Fibroblast of lung (primary cell): ENCODE data around the gene MNAT1. TPM values are rescaled to one million over a fixed set of nuclear protein-coding genes. Genes with fewer than 3 reads are reported as not detected.
A peak's percentile ranks its signal among the peaks of the same experiment; 100 is the strongest.

ENCODE experiments used
- DNase-seq, 2 donors: peaks; one replicate each; pipeline versions ENCODE4 v3.0.0 to v3.0.0-alpha.2; 2010; ENCODE audit warnings: low read depth in 2 of 2
- H2AFZ ChIP-seq: 2 replicates; pipeline ENCODE4 v1.5.1; 2012; ENCODE audit warnings: low read length, control low read depth, inconsistent platforms
- H3K27ac ChIP-seq: 2 replicates; pipeline ENCODE4 v1.5.1; 2011; ENCODE audit warnings: low read length, control low read depth; ENCODE audit not compliant: insufficient read depth
- H3K27me3 ChIP-seq: 2 replicates; pipeline ENCODE4 v1.5.1; 2011; ENCODE audit warnings: mild to moderate bottlenecking, low read length; ENCODE audit not compliant: control insufficient read depth, insufficient read depth
- H3K36me3 ChIP-seq: 2 replicates; pipeline ENCODE4 v1.5.1; 2011; ENCODE audit warnings: low read length; ENCODE audit not compliant: control insufficient read depth, insufficient read depth
- H3K4me1 ChIP-seq: 2 replicates; pipeline ENCODE4 v1.5.1; 2011; ENCODE audit warnings: low read length; ENCODE audit not compliant: control insufficient read depth, insufficient read depth; ENCODE audit errors: extremely low read depth
- H3K4me2 ChIP-seq: 2 replicates; pipeline ENCODE4 v1.5.1; 2011; ENCODE audit warnings: low read length, control low read depth; ENCODE audit not compliant: insufficient read depth; ENCODE audit errors: extremely low read depth
- H3K4me3 ChIP-seq, 4 experiments: fragments of 200-600 bp in 1 of 4; sonication (generic) in 1 of 4; replicated peaks in 1 of 4; 2 replicates each; pipeline ENCODE4 v1.5.1; 2011 to 2016; ENCODE audit warnings: low read length in 4 of 4, low read depth in 3 of 4, mild to moderate bottlenecking in 3 of 4, control low read depth in 2 of 4, inconsistent platforms in 1 of 4, mixed read lengths in 1 of 4; ENCODE audit not compliant: insufficient read depth in 1 of 4; ENCODE audit errors: control extremely low read depth in 1 of 4
- H3K79me2 ChIP-seq: 2 replicates; pipeline ENCODE4 v1.5.1; 2012; ENCODE audit warnings: mild to moderate bottlenecking, low read length, inconsistent platforms; ENCODE audit not compliant: control insufficient read depth, insufficient read depth
- H3K9ac ChIP-seq: 2 replicates; pipeline ENCODE4 v1.5.1; 2011; ENCODE audit warnings: mild to moderate bottlenecking, low read length, control low read depth; ENCODE audit not compliant: insufficient read depth
- H3K9me3 ChIP-seq: 2 replicates; pipeline ENCODE4 v1.5.1; 2012; ENCODE audit warnings: low read depth, low read length; ENCODE audit not compliant: control insufficient read depth, insufficient read depth
- H4K20me1 ChIP-seq: 2 replicates; pipeline ENCODE4 v1.5.1; 2011; ENCODE audit warnings: low read length; ENCODE audit not compliant: control insufficient read depth, insufficient read depth; ENCODE audit errors: extremely low read depth
- EZH2 ChIP-seq: IDR thresholded peaks from 2 replicates; pipeline ENCODE4 v1.5.1; 2012; ENCODE audit warnings: low read length, control low read depth, mild to moderate bottlenecking; ENCODE audit errors: missing control alignments
- polyA plus RNA-seq, 2 donors: library from polyadenylated mRNA; depleted of rRNA in 1 of 2; stranded (reverse) in 1 of 2; unstranded in 1 of 2; fragments of >200 nt; gene quantifications; 2 replicates each; pipeline ENCODE4 v1.2.1, GENCODE V29; 2011 to 2012; ENCODE audit warnings: missing spikeins in 1 of 2
- total RNA-seq: library from RNA; depleted of rRNA; stranded (reverse); fragments of >200 nt; gene quantifications from 2 replicates; pipeline ENCODE4 v1.2.1, GENCODE V29; 2014
- TF ChIP-seq, protein P1 (sequence below), 2 donors: IDR thresholded peaks in 1 of 2; conservative IDR thresholded peaks in 1 of 2; 1 replicate in 1 of 2; 2 replicates in 1 of 2; pipeline ENCODE4 v1.5.1; 2011 to 2012; ENCODE audit warnings: low read length in 2 of 2, control low read depth in 1 of 2, inconsistent platforms in 1 of 2, low read depth in 1 of 2, mild to moderate bottlenecking in 1 of 2

The MNAT1 gene
- total and polyA plus RNA-seq, 2 donors (not counting 1 experiment from before 2014, with no cell fraction given) = 48.2 to 58.5 TPM

- H3K4me2 ChIP-seq = no peak overlapping the region
- no peak overlapping the region for H3K4me3 ChIP-seq
- no peak overlapping the region for H3K27ac ChIP-seq
- peaks cover 15% of the 10 kb centered on the region for H3K36me3 ChIP-seq
- H3K27me3 ChIP-seq = no peaks in the 10 kb centered on the region
- H3K9ac ChIP-seq = no peak overlapping the region
- H2AFZ ChIP-seq = no peak overlapping the region
- TF ChIP-seq EZH2 = no peak
- TF ChIP-seq, protein P1, sequence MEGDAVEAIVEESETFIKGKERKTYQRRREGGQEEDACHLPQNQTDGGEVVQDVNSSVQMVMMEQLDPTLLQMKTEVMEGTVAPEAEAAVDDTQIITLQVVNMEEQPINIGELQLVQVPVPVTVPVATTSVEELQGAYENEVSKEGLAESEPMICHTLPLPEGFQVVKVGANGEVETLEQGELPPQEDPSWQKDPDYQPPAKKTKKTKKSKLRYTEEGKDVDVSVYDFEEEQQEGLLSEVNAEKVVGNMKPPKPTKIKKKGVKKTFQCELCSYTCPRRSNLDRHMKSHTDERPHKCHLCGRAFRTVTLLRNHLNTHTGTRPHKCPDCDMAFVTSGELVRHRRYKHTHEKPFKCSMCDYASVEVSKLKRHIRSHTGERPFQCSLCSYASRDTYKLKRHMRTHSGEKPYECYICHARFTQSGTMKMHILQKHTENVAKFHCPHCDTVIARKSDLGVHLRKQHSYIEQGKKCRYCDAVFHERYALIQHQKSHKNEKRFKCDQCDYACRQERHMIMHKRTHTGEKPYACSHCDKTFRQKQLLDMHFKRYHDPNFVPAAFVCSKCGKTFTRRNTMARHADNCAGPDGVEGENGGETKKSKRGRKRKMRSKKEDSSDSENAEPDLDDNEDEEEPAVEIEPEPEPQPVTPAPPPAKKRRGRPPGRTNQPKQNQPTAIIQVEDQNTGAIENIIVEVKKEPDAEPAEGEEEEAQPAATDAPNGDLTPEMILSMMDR (conservative IDR thresholded peaks at IDR 0.05 in 1 of 2, IDR thresholded peaks at IDR 0.05 in 1 of 2; ENCODE audit: low read depth in 1 of 2, low read length in 2 of 2) = no peak
- H3K79me2 ChIP-seq = peaks cover 16% of the 10 kb centered on the region
- DNase-seq = no peak
- no peaks in the 10 kb centered on the region for H4K20me1 ChIP-seq
- H3K4me1 ChIP-seq = peaks cover 3% of the 10 kb centered on the region
- no peaks in the 10 kb centered on the region for H3K9me3 ChIP-seq
Measured at GRCh38 chr14:60986500-60986899, 251.9 kb downstream of the MNAT1 start.

GRCh38 chr14:60989599-60989998, 255.0 kb downstream of the MNAT1 start:
- H3K36me3 ChIP-seq = peaks cover 20% of the 10 kb centered on the region

GRCh38 chr14:60998617-60999016, 264.1 kb downstream of the MNAT1 start:
- no peaks in the 10 kb centered on the region for H3K4me1 ChIP-seq
- no peak for DNase-seq
- no peaks in the 10 kb centered on the region for H3K9me3 ChIP-seq
- no peaks in the 10 kb centered on the region for H3K79me2 ChIP-seq
- no peak overlapping the region for H3K4me2 ChIP-seq
- no peak overlapping the region for H3K9ac ChIP-seq
- peaks cover 4% of the 10 kb centered on the region for H3K36me3 ChIP-seq
- no peaks in the 10 kb centered on the region for H4K20me1 ChIP-seq
- no peak overlapping the region for H3K4me3 ChIP-seq
- no peak overlapping the region for H2AFZ ChIP-seq
- TF ChIP-seq, protein P1 (conservative IDR thresholded peaks at IDR 0.05 in 1 of 2, IDR thresholded peaks at IDR 0.05 in 1 of 2; ENCODE audit: low read depth in 1 of 2, low read length in 2 of 2) = no peak
- no peak for TF ChIP-seq EZH2
- no peaks in the 10 kb centered on the region for H3K27me3 ChIP-seq
- H3K27ac ChIP-seq = no peak overlapping the region

More at GRCh38 chr14:60989599-60989998, 255.0 kb downstream of the MNAT1 start:
- H3K4me3 ChIP-seq = no peak overlapping the region
- no peak overlapping the region for H3K4me2 ChIP-seq
- H2AFZ ChIP-seq = no peak overlapping the region
- H3K9ac ChIP-seq = no peak overlapping the region
- TF ChIP-seq, protein P1 (conservative IDR thresholded peaks at IDR 0.05 in 1 of 2, IDR thresholded peaks at IDR 0.05 in 1 of 2; ENCODE audit: low read depth in 1 of 2, low read length in 2 of 2) = no peak
- no peak for TF ChIP-seq EZH2
- DNase-seq = no peak
- no peaks in the 10 kb centered on the region for H3K9me3 ChIP-seq
- no peaks in the 10 kb centered on the region for H4K20me1 ChIP-seq
- H3K27me3 ChIP-seq = no peaks in the 10 kb centered on the region
- peaks cover 3% of the 10 kb centered on the region for H3K79me2 ChIP-seq
- H3K4me1 ChIP-seq = no peaks in the 10 kb centered on the region
- peak overlapping the region; percentile 18 for H3K27ac ChIP-seq
